Thyroid gland (tissue), 4 donors: Measurements from ENCODE around the gene IFIT5.

Experiments used
- POLR2A ChIP-seq, 2 donors: fragments of 450-650 bp; IDR thresholded peaks; one replicate each; pipeline ENCODE4 v1.6.1; 2017; ENCODE audit warnings: antibody characterized with exemption in 2 of 2, mild to moderate bottlenecking in 2 of 2, moderate library complexity in 1 of 2
- TF ChIP-seq, protein P1 (sequence below), 6 experiments: fragments of 200-600 bp in 3 of 6; fragments of 450-650 bp in 3 of 6; sonication (generic) in 3 of 6; IDR thresholded peaks; one replicate each; pipeline ENCODE4 v1.5.1; 2016 to 2019; ENCODE audit warnings: antibody characterized with exemption in 6 of 6, mild to moderate bottlenecking in 2 of 6, inconsistent platforms in 1 of 6, moderate library complexity in 1 of 6

- TF ChIP-seq, protein P1, sequence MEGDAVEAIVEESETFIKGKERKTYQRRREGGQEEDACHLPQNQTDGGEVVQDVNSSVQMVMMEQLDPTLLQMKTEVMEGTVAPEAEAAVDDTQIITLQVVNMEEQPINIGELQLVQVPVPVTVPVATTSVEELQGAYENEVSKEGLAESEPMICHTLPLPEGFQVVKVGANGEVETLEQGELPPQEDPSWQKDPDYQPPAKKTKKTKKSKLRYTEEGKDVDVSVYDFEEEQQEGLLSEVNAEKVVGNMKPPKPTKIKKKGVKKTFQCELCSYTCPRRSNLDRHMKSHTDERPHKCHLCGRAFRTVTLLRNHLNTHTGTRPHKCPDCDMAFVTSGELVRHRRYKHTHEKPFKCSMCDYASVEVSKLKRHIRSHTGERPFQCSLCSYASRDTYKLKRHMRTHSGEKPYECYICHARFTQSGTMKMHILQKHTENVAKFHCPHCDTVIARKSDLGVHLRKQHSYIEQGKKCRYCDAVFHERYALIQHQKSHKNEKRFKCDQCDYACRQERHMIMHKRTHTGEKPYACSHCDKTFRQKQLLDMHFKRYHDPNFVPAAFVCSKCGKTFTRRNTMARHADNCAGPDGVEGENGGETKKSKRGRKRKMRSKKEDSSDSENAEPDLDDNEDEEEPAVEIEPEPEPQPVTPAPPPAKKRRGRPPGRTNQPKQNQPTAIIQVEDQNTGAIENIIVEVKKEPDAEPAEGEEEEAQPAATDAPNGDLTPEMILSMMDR (IDR thresholded peaks at IDR 0.05) = no peak
- TF ChIP-seq POLR2A (IDR thresholded peaks at IDR 0.05) = peak in 1 of 2 donors; percentile 55
Measured at GRCh38 chr10:89431977-89432376, 17.6 kb downstream of the IFIT5 start.
